Measurements from ENCODE around the gene EDAR. TPM values are rescaled to one million over a fixed set of nuclear protein-coding genes. Genes with fewer than 3 reads are reported as not detected.

The EDAR gene
- total and polyA plus RNA-seq, 9 of the 15 experiments (the other 6 are each of a cell fraction or from before 2014, with no cell fraction given) = 0.01 TPM; not detected in 8

- TSS peak; percentile 22 for BruUV-seq (replicated peaks)
- in situ Hi-C loops (cut with MboI) = no loop called here
- intact Hi-C loops (cut with micrococcal nuclease) = no loop called here
- H3K27me3 ChIP-seq (ENCODE audit: control insufficient read depth in 2 of 2, insufficient read depth in 2 of 2, low read length in 2 of 2) = no peaks in the 10 kb centered on the region
- TF ChIP-seq ZNF408 (CRISPR knock-in tag; IDR thresholded peaks at IDR 0.05; ENCODE audit: low read depth) = no peak
- TF ChIP-seq ARID4B (CRISPR knock-in tag; IDR thresholded peaks at IDR 0.05) = no peak
- TF ChIP-seq, protein P1, sequence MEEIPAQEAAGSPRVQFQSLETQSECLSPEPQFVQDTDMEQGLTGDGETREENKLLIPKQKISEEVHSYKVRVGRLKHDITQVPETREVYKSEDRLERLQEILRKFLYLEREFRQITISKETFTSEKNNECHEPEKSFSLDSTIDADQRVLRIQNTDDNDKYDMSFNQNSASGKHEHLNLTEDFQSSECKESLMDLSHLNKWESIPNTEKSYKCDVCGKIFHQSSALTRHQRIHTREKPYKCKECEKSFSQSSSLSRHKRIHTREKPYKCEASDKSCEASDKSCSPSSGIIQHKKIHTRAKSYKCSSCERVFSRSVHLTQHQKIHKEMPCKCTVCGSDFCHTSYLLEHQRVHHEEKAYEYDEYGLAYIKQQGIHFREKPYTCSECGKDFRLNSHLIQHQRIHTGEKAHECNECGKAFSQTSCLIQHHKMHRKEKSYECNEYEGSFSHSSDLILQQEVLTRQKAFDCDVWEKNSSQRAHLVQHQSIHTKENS (CRISPR knock-in tag; IDR thresholded peaks at IDR 0.05) = no peak
- TF ChIP-seq ARID1B (IDR thresholded peaks at IDR 0.05) = no peak
- TF ChIP-seq ZNF699 (CRISPR knock-in tag; IDR thresholded peaks at IDR 0.05; ENCODE audit: insufficient replicate concordance) = no peak
- no peak for TF ChIP-seq ETS1 (conservative IDR thresholded peaks at IDR 0.05; ENCODE audit: control insufficient read depth, low read depth, low read length)
- TF ChIP-seq SREBF1 (IDR thresholded peaks at IDR 0.05; ENCODE audit: borderline replicate concordance, low read depth, low read length) = no peak
- TF ChIP-seq CHD4 (IDR thresholded peaks at IDR 0.05; ENCODE audit: insufficient read depth, insufficient replicate concordance, low read depth, low read length, poor library complexity, severe bottlenecking) = no peak
- no peak for TF ChIP-seq NFIX (CRISPR knock-in tag; IDR thresholded peaks at IDR 0.05; ENCODE audit: low read depth)
- no peak for TF ChIP-seq RBM34 (IDR thresholded peaks at IDR 0.05; ENCODE audit: borderline replicate concordance, insufficient read depth, low read length)
- TF ChIP-seq ILK (tag; IDR thresholded peaks at IDR 0.05; ENCODE audit: borderline replicate concordance, low read depth) = no peak
- no peak for TF ChIP-seq MYNN (IDR thresholded peaks at IDR 0.05)
- TF ChIP-seq MYNN (CRISPR knock-in tag; IDR thresholded peaks at IDR 0.05) = no peak
- 90% methylated on average over 1 of the region's 2 CpGs for WGBS (ENCODE audit: insufficient coverage, low coverage, missing lambda C conversion rate)
- no peak for FAIRE-seq
- DNase-seq (ENCODE audit: extremely low read depth in 1 of 4, low spot score in 3 of 4) = no peak
- ATAC-seq = no peak
- H3K4me1 ChIP-seq (replicated peaks in 1 of 2; ENCODE audit: control insufficient read depth in 2 of 2, insufficient read depth in 2 of 2, low read length in 2 of 2) = no peaks in the 10 kb centered on the region
- no peak overlapping the region for H3K9ac ChIP-seq (ENCODE audit: insufficient read depth in 1 of 2, low read depth in 2 of 2, low read length in 2 of 2)
- H3K79me2 ChIP-seq (ENCODE audit: control insufficient read depth, insufficient read depth, low read length) = no peaks in the 10 kb centered on the region
- no peaks in the 10 kb centered on the region for H4K20me1 ChIP-seq (replicated peaks; ENCODE audit: control insufficient read depth, insufficient read depth, low read length)
- no peaks in the 10 kb centered on the region for H3K9me1 ChIP-seq (ENCODE audit: control insufficient read depth, insufficient read depth, low read length)
- CTCF ChIA-PET (ENCODE audit: low intra/inter-chr PET ratio) = no interaction called here
- POLR2A ChIA-PET = no interaction called here
- H3K36me3 ChIP-seq (ENCODE audit: control insufficient read depth, insufficient read depth, low read length) = peaks cover 52% of the 10 kb centered on the region; the same call in 2 of the 3 replicates
- H2AFZ ChIP-seq (ENCODE audit: low read depth, low read length) = no peak overlapping the region
- H3K27ac ChIP-seq (ENCODE audit: extremely low read depth, low read depth, low read length) = no peak overlapping the region
- H3K4me3 ChIP-seq = no peak overlapping the region
- H3K4me2 ChIP-seq (ENCODE audit: insufficient read depth, low read length) = no peak overlapping the region
- H3K9me3 ChIP-seq (replicated peaks; ENCODE audit: control insufficient read depth, insufficient read depth, low read depth, low read length) = no peaks in the 10 kb centered on the region
These were observed 135.6 kb downstream of the EDAR start for GRCh38 chr2:108853421-108853820.

Data from K562 (cell line).